Ascending aorta (tissue), 2 donors: ENCODE measurements around the gene ZNF469. TPM values are rescaled to one million over a fixed set of nuclear protein-coding genes. Genes with fewer than 3 reads are reported as not detected.

Experiments used
- DNase-seq, 2 donors: peaks; one replicate each; pipeline ENCODE4 v3.0.0-alpha.2; 2019; ENCODE audit warnings: low spot score in 2 of 2
- H3K27ac ChIP-seq, 2 donors: fragments of 200-600 bp; sonication (generic); one replicate each; pipeline ENCODE4 v1.5.1; 2016 to 2017; ENCODE audit warnings: mild to moderate bottlenecking in 1 of 2
- H3K27me3 ChIP-seq: fragments of 200-600 bp; sonication (generic); one replicate; pipeline ENCODE4 v1.5.1; 2017
- H3K36me3 ChIP-seq, 2 donors: fragments of 200-600 bp; sonication (generic); one replicate each; pipeline ENCODE4 v1.5.1; 2016
- H3K4me1 ChIP-seq, 2 donors: fragments of 200-600 bp; sonication (generic); one replicate each; pipeline ENCODE4 v1.5.1; 2016 to 2017; ENCODE audit warnings: mild to moderate bottlenecking in 1 of 2
- H3K4me3 ChIP-seq, 2 donors: fragments of 200-600 bp; sonication (generic); one replicate each; pipeline ENCODE4 v1.5.1; 2016 to 2017; ENCODE audit warnings: mild to moderate bottlenecking in 1 of 2
- H3K9me3 ChIP-seq, 2 donors: fragments of 200-600 bp; sonication (generic); one replicate each; pipeline ENCODE4 v1.5.1; 2016
- intact Hi-C: fragments of 100-400 bp; cut with DNase I; formaldehyde crosslinking; loops from one replicate; pipeline ENCODE4 v1.15.1; 2023
- total RNA-seq: library from RNA; depleted of rRNA; stranded (reverse); fragments of >200 nt; gene quantifications from one replicate; pipeline ENCODE4 v1.1.0, GENCODE V29; 2016
- TF ChIP-seq, protein P1 (sequence below), 3 experiments: fragments of 200-600 bp in 2 of 3; fragments of 450-650 bp in 1 of 3; sonication (generic) in 2 of 3; IDR thresholded peaks; one replicate each; pipeline ENCODE4 v1.5.1; 2016 to 2019; ENCODE audit warnings: antibody characterized with exemption in 3 of 3, mild to moderate bottlenecking in 1 of 3, moderate library complexity in 1 of 3

ZNF469 gene
- total RNA-seq, 1 donor from 2014 or later = 3.0 TPM

DNA sequence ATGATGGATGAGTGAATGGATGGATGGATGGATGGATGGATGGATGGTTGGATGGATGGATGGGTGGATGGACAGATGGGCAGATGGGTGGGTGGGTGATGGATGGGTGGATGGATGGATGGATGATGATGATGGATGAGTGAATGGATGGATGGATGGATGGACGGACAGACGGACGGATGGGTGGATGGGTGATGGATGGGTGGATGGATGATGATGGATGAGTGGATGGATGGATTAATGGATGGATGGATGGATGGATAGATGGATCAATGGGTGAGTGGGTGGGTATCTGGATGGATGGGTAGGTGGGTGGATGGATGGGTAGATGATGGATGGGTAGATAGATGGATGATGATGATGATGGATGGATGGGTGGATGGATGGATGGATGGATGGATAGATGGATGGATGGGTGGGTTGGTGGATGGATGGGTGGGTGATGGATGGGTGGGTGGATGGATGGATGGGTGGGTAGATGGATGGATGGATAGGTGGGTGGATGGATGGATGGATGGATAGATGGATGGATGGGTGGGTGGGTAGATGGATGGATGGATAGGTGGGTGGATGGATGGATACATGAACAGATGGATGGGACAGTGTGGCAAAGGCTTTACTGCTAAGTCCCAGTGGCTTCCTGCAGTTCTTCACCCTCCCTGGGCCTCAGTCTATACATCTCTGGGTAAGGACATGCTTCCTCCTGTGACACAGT is 40.1 kb downstream of the ZNF469 start:
- intact Hi-C loops = no loop called here
- no peak overlapping the region for H3K4me3 ChIP-seq
- no peak overlapping the region for H3K27ac ChIP-seq
- TF ChIP-seq, protein P1, sequence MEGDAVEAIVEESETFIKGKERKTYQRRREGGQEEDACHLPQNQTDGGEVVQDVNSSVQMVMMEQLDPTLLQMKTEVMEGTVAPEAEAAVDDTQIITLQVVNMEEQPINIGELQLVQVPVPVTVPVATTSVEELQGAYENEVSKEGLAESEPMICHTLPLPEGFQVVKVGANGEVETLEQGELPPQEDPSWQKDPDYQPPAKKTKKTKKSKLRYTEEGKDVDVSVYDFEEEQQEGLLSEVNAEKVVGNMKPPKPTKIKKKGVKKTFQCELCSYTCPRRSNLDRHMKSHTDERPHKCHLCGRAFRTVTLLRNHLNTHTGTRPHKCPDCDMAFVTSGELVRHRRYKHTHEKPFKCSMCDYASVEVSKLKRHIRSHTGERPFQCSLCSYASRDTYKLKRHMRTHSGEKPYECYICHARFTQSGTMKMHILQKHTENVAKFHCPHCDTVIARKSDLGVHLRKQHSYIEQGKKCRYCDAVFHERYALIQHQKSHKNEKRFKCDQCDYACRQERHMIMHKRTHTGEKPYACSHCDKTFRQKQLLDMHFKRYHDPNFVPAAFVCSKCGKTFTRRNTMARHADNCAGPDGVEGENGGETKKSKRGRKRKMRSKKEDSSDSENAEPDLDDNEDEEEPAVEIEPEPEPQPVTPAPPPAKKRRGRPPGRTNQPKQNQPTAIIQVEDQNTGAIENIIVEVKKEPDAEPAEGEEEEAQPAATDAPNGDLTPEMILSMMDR (IDR thresholded peaks at IDR 0.05) = no peak
- no peaks in the 10 kb centered on the region for H3K9me3 ChIP-seq
- no peaks in the 10 kb centered on the region for H3K27me3 ChIP-seq
- H3K4me1 ChIP-seq = peaks cover 0 to 4% of the 10 kb centered on the region in 2 donors
- DNase-seq = no peak
- no peaks in the 10 kb centered on the region for H3K36me3 ChIP-seq

DNA sequence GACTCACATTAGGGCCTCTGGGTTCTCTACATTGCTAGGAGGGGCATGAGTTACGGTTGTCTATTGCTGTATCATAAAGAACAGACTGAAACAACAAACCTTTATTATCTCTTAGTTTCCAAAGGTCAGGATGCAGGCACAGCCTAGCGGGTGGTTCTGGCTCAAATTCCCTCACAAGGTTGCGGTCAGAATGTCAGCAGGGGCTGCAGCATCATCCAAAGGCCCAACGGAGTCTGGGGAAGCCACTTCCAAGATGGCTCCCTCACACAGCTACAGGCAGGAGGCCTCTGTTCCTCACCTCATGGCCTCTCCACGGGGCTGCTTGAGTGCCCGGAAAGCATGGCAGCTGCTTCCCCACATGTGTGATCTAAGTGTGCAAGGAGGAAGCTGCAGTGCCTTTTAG is 40.7 kb downstream of the ZNF469 start:
- H3K27me3 ChIP-seq = no peaks in the 10 kb centered on the region
- intact Hi-C loops = no loop called here
- no peak overlapping the region for H3K27ac ChIP-seq
- no peak overlapping the region for H3K4me3 ChIP-seq
- TF ChIP-seq, protein P1 (IDR thresholded peaks at IDR 0.05) = no peak
- H3K36me3 ChIP-seq = no peaks in the 10 kb centered on the region
- H3K4me1 ChIP-seq = peaks cover 0 to 4% of the 10 kb centered on the region in 2 donors
- no peak for DNase-seq
- no peaks in the 10 kb centered on the region for H3K9me3 ChIP-seq

DNA sequence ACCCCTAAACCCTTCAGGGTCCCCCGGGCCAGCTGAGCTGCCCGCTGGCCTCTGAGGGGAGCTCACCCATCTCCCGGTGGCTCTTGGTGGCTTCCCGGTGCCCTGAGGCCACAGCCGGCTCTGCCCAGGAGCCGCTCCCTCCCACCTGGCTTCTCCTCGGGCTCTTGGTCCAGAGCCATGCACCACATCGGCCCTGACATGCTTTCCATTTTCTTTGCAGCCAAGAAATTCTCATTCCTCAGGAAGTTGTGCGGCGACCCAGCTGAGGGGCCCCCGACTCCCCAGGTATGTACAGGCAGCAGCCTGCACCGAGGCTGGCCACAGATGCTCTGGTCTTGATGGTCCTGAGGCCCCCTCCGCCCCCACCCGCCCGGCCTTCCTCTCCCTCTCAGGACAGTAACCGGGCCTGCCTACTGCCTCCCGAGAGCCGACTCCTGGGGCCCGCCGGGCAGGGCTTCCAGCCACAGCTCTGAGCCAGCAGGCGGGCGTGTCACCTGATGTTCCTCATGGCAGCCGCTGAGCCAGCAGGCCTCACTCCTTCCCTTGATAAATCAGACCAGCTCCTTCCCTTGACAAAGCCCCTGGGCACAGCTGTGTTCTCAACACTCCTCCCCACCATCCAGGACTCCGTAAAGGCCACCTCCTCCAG is 42.0 kb downstream of the ZNF469 start:
- no peaks in the 10 kb centered on the region for H3K9me3 ChIP-seq
- peaks cover 0 to 4% of the 10 kb centered on the region in 2 donors for H3K4me1 ChIP-seq
- H3K36me3 ChIP-seq = no peaks in the 10 kb centered on the region
- TF ChIP-seq, protein P1 (IDR thresholded peaks at IDR 0.05) = no peak
- no peak overlapping the region for H3K27ac ChIP-seq
- H3K27me3 ChIP-seq = no peaks in the 10 kb centered on the region
- no peak for DNase-seq
- no peak overlapping the region for H3K4me3 ChIP-seq
- intact Hi-C loops = no loop called here

DNA sequence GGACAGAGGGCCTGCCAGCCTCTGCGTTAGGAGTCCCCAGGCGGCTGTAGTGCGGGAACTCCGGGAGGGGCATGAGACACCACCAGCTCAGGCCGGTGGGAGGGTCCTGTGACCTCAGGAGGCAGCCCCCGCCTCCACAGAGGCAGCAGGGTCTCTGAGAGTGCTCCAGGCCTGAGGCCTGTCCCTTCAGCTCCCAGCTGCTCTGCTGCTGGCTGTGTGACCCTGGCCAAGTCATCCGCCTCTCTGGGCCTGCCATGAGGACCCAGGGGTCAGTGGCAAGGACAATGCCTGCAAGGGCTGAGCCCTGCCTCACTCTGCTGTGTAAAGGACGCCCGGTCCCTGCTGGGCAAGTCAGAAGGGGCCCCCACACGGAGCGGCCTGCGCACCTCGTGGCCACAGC is 43.3 kb downstream of the ZNF469 start:
- Histone ChIP-seq H3K27me3 (peaks cover 6% of the 10 kb centered on the region), H3K36me3 (no peaks in the 10 kb centered on the region), H3K4me1 (peaks cover 0 to 7% of the 10 kb centered on the region in 2 donors), H3K4me3 (no peak overlapping the region), H3K9me3 (no peaks in the 10 kb centered on the region), H3K27ac (no peak overlapping the region)
- TF ChIP-seq, protein P1 (IDR thresholded peaks at IDR 0.05) = no peak
- intact Hi-C loops = no loop called here
- no peak for DNase-seq

DNA sequence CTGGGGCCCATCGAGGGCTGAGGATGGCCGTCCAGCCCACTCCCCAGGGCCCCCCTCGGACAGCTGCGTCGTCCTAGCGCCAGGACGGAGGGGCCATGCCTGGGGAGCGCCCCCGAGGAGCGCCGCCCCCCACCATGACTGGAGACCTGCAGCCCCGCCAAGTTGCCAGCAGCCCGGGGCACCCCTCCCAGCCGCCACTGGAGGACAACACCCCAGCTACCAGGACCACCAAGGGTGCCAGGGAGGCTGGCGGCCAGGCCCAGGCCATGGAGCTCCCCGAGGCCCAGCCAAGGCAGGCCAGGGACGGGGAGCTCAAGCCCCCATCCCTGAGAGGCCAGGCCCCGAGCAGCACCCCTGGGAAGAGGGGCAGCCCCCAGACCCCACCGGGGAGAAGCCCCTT is 44.6 kb downstream of the ZNF469 start:
- Histone ChIP-seq H3K27ac (no peak overlapping the region), H3K36me3 (no peaks in the 10 kb centered on the region), H3K27me3 (peaks cover 6% of the 10 kb centered on the region), H3K4me1 (peaks cover 0 to 7% of the 10 kb centered on the region in 2 donors), H3K9me3 (no peaks in the 10 kb centered on the region), H3K4me3 (no peak overlapping the region)
- intact Hi-C loops = no loop called here
- DNase-seq = no peak
- TF ChIP-seq, protein P1 (IDR thresholded peaks at IDR 0.05) = no peak
